GM18951 (cell line): Measurements from ENCODE around the gene RAG1.

Experiments
- POLR2A ChIP-seq: IDR thresholded peaks from 4 replicates; pipeline ENCODE4 v1.6.1; 2011; ENCODE audit warnings: mild to moderate bottlenecking; ENCODE audit not compliant: insufficient read length, insufficient read depth; ENCODE audit errors: extremely low read depth
- in situ Hi-C: fragments of 300-500 bp; cut with MboI; formaldehyde crosslinking; loops from one replicate; pipeline ENCODE4 v1.12.0; 2022; ENCODE audit warnings: low sequenced_read_pairs, mixed read lengths, inconsistent platforms; ENCODE audit not compliant: unreplicated experiment

RAG1 gene

DNA sequence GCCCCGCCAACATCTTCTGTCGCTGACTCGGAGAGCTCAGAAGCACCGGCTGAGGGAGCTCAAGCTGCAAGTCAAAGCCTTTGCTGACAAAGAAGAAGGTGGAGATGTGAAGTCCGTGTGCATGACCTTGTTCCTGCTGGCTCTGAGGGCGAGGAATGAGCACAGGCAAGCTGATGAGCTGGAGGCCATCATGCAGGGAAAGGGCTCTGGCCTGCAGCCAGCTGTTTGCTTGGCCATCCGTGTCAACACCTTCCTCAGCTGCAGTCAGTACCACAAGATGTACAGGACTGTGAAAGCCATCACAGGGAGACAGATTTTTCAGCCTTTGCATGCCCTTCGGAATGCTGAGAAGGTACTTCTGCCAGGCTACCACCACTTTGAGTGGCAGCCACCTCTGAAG, 6.7 kb downstream of the RAG1 start:
- in situ Hi-C loops, result no loop called here

DNA sequence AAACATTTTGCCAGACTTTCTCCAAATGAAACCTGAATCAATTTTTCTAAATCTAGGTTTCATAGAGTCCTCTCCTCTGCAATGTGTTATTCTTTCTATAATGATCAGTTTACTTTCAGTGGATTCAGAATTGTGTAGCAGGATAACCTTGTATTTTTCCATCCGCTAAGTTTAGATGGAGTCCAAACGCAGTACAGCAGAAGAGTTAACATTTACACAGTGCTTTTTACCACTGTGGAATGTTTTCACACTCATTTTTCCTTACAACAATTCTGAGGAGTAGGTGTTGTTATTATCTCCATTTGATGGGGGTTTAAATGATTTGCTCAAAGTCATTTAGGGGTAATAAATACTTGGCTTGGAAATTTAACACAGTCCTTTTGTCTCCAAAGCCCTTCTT, 9.6 kb downstream of the RAG1 start:
- no peak for TF ChIP-seq POLR2A
- in situ Hi-C loops, result no loop called here

More for the DNA sequence above, 6.7 kb downstream of the RAG1 start:
- no peak for TF ChIP-seq POLR2A

DNA sequence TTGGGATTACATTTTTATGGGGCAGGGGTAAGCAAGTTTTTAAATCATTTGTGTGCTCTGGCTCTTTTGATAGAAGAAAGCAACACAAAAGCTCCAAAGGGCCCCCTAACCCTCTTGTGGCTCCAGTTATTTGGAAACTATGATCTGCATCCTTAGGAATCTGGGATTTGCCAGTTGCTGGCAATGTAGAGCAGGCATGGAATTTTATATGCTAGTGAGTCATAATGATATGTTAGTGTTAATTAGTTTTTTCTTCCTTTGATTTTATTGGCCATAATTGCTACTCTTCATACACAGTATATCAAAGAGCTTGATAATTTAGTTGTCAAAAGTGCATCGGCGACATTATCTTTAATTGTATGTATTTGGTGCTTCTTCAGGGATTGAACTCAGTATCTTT, 10.1 kb downstream of the RAG1 start:
- TF ChIP-seq POLR2A, result no peak

DNA sequence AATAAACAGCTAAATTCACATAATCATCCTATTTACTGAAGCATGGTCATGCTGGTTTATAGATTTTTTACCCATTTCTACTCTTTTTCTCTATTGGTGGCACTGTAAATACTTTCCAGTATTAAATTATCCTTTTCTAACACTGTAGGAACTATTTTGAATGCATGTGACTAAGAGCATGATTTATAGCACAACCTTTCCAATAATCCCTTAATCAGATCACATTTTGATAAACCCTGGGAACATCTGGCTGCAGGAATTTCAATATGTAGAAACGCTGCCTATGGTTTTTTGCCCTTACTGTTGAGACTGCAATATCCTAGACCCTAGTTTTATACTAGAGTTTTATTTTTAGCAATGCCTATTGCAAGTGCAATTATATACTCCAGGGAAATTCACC, 10.7 kb downstream of the RAG1 start:
- no peak for TF ChIP-seq POLR2A
- in situ Hi-C loops, result no loop called here

More for the DNA sequence above, 10.1 kb downstream of the RAG1 start:
- in situ Hi-C loops, result no loop called here

DNA sequence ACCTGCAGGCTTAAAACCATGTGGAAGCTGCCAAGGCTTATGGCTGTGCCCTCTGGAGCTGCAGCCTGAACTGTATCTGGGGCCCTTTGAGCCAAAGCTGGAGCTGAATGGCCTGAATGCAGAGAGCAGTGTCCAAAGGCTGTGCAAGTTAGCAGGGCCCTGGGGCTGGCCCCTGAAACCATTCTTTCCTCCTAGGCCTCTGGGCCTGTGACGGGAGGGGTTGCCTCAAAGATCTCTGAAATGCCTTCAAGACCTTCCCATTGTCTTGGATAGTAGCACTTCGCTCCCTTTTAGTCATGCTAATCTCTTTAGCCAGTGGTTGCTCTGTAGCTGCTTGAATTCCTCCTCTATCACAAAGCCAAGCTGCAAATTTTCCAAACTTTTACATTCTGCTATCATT, 13.7 kb downstream of the RAG1 start:
- TF ChIP-seq POLR2A, result no peak
- in situ Hi-C loops, result no loop called here

DNA sequence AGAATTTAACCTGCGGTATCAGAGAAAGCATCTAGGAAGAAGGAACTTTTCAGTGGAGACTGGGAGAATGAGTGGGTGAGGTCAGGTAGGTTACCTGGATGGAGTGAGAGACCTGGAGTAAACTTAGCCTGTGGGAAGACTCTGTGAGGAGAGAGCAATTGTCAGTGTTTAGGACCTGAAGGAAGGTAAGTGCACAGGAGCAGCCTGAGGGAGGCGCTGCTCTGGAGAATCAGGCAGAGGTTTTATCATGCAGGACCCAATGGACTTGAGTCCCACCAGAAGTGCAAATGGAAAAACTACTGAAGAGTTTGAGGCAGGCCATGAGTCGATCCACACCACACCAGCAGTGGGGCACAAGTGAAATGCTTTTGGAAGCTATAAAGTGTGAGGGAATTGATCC, 15.9 kb downstream of the RAG1 start:
- TF ChIP-seq POLR2A, result no peak
- in situ Hi-C loops, result no loop called here

DNA sequence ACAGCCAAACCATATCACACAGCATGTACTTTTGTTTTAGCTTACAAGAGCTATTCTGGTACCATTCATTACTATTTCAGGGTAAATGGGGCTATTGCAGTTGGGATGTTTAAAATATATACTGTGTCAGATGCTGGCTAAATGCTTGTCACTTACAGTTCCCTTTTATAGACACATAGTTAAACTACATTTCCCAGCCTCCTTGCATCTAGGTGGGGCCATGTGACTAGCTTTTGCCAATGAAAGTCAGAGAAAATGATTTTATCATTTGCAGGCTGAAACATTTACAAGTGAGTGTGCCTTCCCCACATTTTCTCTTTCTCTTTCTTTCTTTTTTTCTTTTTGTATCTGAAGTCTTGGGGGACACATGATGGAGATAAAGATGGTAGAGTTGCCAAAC, 18.7 kb downstream of the RAG1 start:
- TF ChIP-seq POLR2A, result no peak
- in situ Hi-C loops, result no loop called here

DNA sequence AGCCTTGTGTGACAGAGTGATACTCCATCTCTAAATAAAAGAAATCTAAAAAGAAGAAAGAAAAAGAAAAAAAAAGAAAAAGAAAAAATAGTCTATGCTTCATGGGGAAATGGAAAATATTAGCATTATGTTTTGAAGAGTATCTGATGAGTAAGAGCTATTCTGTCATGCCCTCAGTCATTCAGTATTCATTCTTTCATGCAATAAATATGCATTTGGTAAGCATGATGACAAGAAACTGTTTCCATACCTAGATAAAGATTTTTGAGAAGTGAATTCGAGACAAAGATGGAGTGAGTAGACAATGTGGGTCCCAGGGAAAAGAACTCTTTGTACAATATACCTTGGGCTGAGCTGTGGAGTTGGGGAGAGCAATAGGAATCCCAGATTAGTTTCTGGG, 20.3 kb downstream of the RAG1 start:
- in situ Hi-C loops, result no loop called here
- no peak for TF ChIP-seq POLR2A

DNA sequence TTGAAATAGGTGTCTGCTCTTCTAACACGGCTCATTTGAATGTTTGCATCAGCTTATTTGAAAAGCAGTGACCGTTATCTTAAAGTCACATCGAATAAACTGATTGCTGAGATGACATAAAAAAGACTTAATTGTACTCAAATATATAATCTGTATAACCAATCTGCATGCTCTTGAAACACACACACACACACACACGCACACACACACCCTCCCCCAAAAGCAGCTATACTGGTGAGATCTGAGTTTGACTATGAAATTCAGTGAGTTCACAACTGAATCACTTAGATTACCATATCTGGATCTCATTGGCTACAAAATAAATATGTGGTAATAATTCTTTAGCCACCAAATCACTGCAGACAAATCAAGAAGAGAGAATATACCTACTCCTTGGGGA, 22.7 kb downstream of the RAG1 start:
- no peak for TF ChIP-seq POLR2A
- in situ Hi-C loops, result no loop called here

DNA sequence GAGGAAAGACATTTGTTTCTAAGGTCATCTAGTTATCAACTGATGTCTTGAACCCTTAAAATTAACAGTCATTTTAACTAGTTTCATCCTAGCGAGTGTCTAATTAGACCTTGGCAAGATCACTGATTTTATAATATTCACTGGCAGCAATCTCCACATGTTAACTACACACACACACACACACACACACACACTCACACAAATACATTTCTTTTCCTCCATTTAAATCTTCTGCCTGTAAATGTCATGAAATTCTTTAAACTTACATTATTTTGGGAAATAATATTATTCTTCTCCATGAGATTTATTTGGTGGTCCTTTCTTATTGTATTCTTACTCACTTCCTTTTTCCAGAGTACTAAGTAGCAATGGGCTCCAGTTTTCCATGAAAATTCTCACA, 23.6 kb downstream of the RAG1 start:
- no peak for TF ChIP-seq POLR2A
- in situ Hi-C loops, result no loop called here

DNA sequence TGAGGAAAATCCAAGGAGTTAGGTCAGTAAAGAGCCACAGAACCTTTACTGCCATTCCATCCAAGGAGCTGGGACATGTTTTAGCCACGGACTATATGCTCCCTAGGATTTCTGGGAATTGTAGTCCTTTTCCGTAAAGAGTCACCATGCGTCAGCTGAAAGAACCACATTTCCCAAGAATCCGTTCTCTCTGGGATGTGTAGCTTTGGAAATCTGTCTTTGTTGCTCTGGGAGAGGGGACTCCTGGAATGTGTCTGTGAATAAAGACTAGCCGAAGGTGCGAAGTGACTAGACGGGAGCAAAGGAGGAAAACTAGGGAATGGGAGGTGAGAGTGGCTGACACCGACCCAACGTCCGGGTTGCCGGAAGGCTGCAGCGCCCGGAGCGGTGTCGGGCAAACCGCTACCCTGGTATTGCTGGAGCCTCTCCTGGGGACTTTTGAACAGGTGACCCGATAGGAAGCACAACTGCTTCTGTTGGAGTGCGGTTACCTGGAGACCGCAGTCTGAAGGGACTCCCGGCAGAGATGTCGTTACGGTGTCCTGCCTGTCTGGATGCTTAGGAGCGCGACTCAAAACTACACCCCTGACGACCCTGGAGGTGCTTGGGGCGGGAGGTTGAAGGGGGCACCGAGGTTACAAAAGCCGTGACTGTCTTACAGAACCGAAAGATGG, 26.6 kb downstream of the RAG1 start, which contains the start of gene IFTAP:
TSS of gene IFTAP (plus strand) at position 187 of the 674 bp plus-strand sequence. CDS start 15,602 bp downstream, outside the sequence.
- TF ChIP-seq POLR2A, result peak; percentile 16
- in situ Hi-C loops, result no loop called here

DNA sequence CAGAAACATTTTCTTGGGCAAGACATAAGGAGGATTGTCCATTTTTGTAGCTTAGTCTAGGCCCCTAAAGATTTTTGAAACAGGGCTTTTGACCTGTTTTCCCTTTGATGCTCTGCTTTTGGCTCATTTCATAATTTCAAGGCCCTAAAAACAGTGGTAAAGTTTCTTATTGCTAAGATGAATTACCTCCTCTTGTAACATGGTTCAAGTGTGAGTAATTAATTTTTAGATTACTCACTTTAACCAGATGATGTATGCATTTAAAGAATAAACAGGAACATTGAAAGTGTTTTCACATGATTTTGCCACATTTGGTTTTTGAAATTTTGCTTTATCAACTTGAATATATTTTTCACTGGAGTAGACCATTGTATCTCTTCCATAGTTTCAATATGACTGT, 29.1 kb downstream of the RAG1 start:
- in situ Hi-C loops, result no loop called here
- no peak for TF ChIP-seq POLR2A

DNA sequence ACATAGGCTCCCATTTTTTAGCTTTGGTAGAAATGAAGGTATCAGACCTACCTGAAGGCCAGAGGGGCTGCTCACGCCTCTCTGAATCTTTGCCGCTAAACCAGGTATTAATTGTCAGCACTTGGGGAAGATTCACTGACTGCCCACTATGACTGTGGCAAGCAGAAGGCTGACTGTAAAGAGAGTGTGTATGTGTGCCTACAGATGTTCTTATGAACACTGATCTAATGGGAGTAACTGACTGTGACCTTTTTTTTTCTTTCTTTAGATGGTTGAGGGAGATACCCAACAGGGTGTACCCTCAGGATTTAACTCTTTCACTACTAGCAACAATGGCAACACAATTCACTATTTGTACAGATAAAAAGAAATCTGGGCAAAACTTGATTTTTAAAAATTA, 30.2 kb downstream of the RAG1 start, which contains the start of gene RAG2:
TSS of gene RAG2 (minus strand) at position 186 of the 400 bp plus-strand sequence. CDS start 4,068 bp downstream, outside the sequence.
- TF ChIP-seq POLR2A, result no peak
- in situ Hi-C loops, result no loop called here

DNA sequence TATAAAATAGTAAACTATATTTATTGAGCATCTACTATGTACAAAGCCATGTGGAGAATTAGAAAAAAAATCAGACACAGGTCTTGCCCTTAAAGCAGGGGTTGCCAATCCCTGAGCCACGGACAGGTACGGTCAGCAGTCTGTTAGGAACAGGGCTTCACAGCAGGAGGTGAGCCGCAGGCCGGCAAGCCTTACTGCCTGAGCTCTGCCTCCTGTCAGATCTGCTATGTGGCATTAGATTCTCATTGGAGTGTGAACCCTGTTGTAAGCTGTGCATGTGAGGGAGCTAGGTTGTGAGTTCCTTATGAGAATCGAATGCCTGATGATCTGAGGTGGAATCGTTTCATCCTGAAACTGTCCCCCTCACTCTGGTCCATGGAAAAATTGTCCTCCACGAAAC, 32.4 kb downstream of the RAG1 start:
- TF ChIP-seq POLR2A, result no peak
- in situ Hi-C loops, result no loop called here
